Tibial artery (tissue), 4 donors: Measurements from ENCODE around the gene POFUT2.

ENCODE experiments used
- DNase-seq, 2 donors: peaks; one replicate each; pipeline ENCODE4 v3.0.0-alpha.2; 2019
- H3K27ac ChIP-seq, 2 donors: fragments of 200-600 bp; sonication (generic) in 1 of 2; 1 replicate in 1 of 2; 2 replicates in 1 of 2; pipeline ENCODE4 v1.5.1; 2018 to 2019; ENCODE audit warnings: mild to moderate bottlenecking in 1 of 2
- H3K27me3 ChIP-seq, 2 donors: fragments of 200-600 bp; sonication (generic) in 1 of 2; one replicate each; pipeline versions ENCODE4 v1.5.1 to v1.6.0; 2016 to 2019
- H3K36me3 ChIP-seq, 3 donors: fragments of 200-600 bp; sonication (generic) in 2 of 3; one replicate each; pipeline ENCODE4 v1.5.1; 2016 to 2019; ENCODE audit warnings: mild to moderate bottlenecking in 2 of 3
- H3K4me1 ChIP-seq, 4 donors: fragments of 200-600 bp; sonication (generic) in 2 of 4; 1 replicate in 3 of 4; 2 replicates in 1 of 4; pipeline ENCODE4 v1.5.1; 2016 to 2019
- H3K4me3 ChIP-seq, 2 donors: fragments of 200-600 bp; sonication (generic) in 1 of 2; 1 replicate in 1 of 2; 2 replicates in 1 of 2; pipeline ENCODE4 v1.5.1; 2018 to 2019; ENCODE audit warnings: mild to moderate bottlenecking in 2 of 2
- H3K9me3 ChIP-seq, 3 donors: fragments of 200-600 bp; sonication (generic) in 1 of 3; one replicate each; pipeline ENCODE4 v1.5.1; 2016 to 2019
- CTCF ChIP-seq, 2 experiments: fragments of 200-600 bp in 1 of 2; fragments of 450-650 bp in 1 of 2; IDR thresholded peaks; one replicate each; pipeline ENCODE4 v1.5.1; 2017 to 2019; ENCODE audit warnings: antibody characterized with exemption in 2 of 2, mild to moderate bottlenecking in 1 of 2, moderate library complexity in 1 of 2
- intact Hi-C: fragments of 100-400 bp; cut with DNase I; formaldehyde crosslinking; loops from one replicate; pipeline ENCODE4 v1.15.0; 2023; ENCODE audit warnings: low total_unique reads

Gene POFUT2

GRCh38 chr21:45297869-45298268 is 10.2 kb upstream of the POFUT2 start:
- H3K36me3 ChIP-seq: no peaks in the 10 kb centered on the region
- no peaks in the 10 kb centered on the region for H3K27me3 ChIP-seq
- no peak for DNase-seq
- H3K27ac ChIP-seq: peak overlapping the region; percentile 94 to 98
- TF ChIP-seq CTCF (IDR thresholded peaks at IDR 0.05): no peak
- intact Hi-C loops: loop anchor here (10.0 kb wide), 1 partner anchor 107 kb away; the partner anchor contains the start of gene COL18A1
- peaks cover 10 to 74% (median 52%) of the 10 kb centered on the region in 4 donors for H3K4me1 ChIP-seq
- no peak overlapping the region for H3K4me3 ChIP-seq
- H3K9me3 ChIP-seq: no peaks in the 10 kb centered on the region

DNA sequence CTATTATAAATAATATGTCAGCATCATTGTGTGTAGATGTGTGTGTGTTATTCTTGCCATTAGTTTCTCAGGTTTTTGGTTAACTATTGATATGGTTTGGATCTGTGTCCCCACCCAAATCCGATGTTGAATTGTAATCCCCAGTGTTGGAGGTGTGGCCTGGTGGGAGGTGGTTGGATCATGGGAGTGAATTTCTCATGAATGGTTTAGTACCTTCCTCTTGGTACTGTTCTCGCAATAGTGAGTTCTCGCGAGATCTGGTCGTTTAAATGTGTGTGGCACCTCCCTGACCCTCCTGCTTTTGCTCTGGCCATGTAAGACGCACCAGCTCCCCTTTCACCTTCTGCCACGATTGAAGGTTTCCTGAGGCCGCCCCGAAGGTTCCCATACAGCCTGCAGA is 9.6 kb upstream of the POFUT2 start:
- no peak overlapping the region for H3K4me3 ChIP-seq
- peak overlapping the region; percentile 94 to 98 for H3K27ac ChIP-seq
- peaks cover 10 to 77% (median 57%) of the 10 kb centered on the region in 4 donors for H3K4me1 ChIP-seq
- H3K36me3 ChIP-seq: no peaks in the 10 kb centered on the region
- intact Hi-C loops: loop anchor here (10.0 kb wide), 1 partner anchor 107 kb away; the partner anchor contains the start of gene COL18A1
- no peaks in the 10 kb centered on the region for H3K27me3 ChIP-seq
- no peak for TF ChIP-seq CTCF (IDR thresholded peaks at IDR 0.05)
- no peaks in the 10 kb centered on the region for H3K9me3 ChIP-seq
- DNase-seq: no peak

- H3K4me1 ChIP-seq: peaks cover 10 to 81% (median 62%) of the 10 kb centered on the region in 4 donors
- TF ChIP-seq CTCF (IDR thresholded peaks at IDR 0.05): no peak
- peak overlapping the region; percentile 94 to 98 for H3K27ac ChIP-seq
- DNase-seq: no peak
- H3K4me3 ChIP-seq: no peak overlapping the region
- no peaks in the 10 kb centered on the region for H3K36me3 ChIP-seq
- H3K9me3 ChIP-seq: no peaks in the 10 kb centered on the region
- no peaks in the 10 kb centered on the region for H3K27me3 ChIP-seq
- intact Hi-C loops: loop anchor here (10.0 kb wide), 1 partner anchor 108 kb away; the partner anchor contains the start of gene COL18A1
Observed at GRCh38 chr21:45296638-45297037, 8.9 kb upstream of the POFUT2 start.

DNA sequence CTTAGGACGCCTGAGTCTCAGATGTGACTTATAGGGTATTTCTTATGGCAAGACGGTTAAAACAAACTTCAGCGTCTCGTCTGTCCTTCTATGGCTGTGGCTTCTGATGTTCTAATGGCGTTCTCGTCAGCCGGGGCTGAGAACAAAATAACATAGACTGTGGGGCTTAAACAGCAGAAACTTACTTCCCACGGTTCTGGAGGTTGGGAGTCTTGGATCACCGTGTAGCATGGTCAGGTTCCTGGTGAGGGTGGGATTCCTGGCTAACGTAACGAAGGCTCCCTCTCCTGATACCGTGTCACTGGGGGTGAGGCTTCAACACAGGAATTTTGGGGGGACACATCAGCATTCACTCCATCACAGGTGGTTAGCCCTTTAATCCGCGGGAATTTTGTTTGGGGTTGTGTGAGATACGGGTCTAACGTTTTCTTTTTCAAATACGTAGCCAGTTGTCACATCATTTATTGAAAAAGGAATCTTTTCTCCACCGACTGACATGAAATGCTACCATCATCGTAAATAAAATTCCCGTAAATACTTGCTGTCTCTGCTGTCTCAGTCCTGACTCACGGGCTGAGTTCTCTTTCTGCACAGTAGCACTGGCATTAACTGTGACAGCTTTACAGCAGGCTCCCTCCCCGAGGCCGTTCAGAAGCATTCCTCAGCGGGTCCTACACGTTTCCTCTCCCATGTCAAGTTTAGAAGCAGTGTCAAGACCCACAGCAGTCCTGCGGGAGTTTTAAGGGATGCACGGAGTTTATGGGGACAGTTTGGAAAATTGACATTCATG is 8.1 kb upstream of the POFUT2 start:
- DNase-seq: peak; percentile 20 to 66
- intact Hi-C loops: loop anchor here (2.0 to 10.0 kb wide), 2 partner anchors 69 to 109 kb away; partner anchors contain the start of gene COL18A1

More for the DNA sequence above, 8.1 kb upstream of the POFUT2 start:
- Histone ChIP-seq H3K9me3 (no peaks in the 10 kb centered on the region), H3K27me3 (no peaks in the 10 kb centered on the region), H3K4me3 (no peak overlapping the region), H3K4me1 (peaks cover 10 to 79% (median 62%) of the 10 kb centered on the region in 4 donors), H3K36me3 (no peaks in the 10 kb centered on the region), H3K27ac (peak overlapping the region; percentile 94 to 98)
- no peak for TF ChIP-seq CTCF (IDR thresholded peaks at IDR 0.05)
